Activated naive CD8-positive, alpha-beta T cell treated with anti-CD3 and anti-CD28 coated beads, Interleukin-2, amount 50 U/mL, for 16 hours (primary cell): ENCODE measurements around the gene PRSS21.

Experiments used
- DNase-seq: peaks from one replicate; pipeline ENCODE4 v3.0.0-alpha.2; 2020; ENCODE audit warnings: low read depth, low spot score

The PRSS21 gene

GRCh38 chr16:2825906-2826305 lies 8.9 kb downstream of the PRSS21 start:
- no peak for DNase-seq

- no peak for DNase-seq
Observed at GRCh38 chr16:2826591-2827373, 9.7 kb downstream of the PRSS21 start.

- DNase-seq, result no peak
Observed at GRCh38 chr16:2827374-2827791, 10.3 kb downstream of the PRSS21 start.

- no peak for DNase-seq
Observed at GRCh38 chr16:2827831-2828520, 10.9 kb downstream of the PRSS21 start.

DNA sequence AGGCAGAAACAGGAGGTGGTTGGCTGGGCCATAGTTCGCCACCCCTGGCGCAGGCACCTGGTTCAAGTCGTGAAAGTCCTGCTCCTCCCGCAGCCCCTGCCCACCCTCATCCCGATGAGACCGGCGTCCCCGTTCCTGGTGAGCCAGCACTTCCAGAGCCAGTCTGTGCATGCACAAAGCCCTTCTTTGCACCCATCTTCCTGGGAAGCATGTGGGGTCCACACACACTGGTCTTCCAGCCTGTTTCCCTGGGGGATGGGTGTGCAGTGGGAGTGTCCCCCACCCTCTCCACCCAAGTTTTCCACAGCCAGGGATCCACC lies 11.4 kb downstream of the PRSS21 start:
- no peak for DNase-seq

DNA sequence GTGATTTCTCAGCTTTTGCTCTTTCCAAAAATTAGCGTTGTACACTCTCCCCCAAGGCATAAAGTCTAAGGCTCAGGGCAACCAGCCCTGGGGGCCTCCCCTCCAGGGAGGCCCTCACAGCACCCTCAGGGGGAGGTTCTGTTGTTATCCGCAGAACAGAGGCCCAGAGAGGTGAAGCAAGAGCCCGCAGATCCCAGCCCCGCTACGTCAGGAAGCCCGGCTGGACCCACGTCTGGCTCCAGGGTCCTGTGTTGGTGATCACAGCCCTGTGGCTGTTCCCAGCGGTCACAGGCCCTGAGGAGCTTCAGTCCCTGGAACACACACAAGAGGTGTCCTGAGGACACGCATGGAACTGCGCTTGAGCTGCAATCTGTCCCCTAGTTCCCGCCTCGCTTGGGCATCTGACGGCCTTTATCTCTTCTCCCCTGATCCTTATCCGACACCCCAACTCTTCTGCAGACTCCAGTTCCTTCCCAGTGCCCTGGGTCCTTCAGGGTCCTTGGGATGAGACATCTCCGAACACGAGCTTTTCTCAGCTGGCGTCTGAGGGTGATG lies 11.9 kb downstream of the PRSS21 start:
- no peak for DNase-seq

DNA sequence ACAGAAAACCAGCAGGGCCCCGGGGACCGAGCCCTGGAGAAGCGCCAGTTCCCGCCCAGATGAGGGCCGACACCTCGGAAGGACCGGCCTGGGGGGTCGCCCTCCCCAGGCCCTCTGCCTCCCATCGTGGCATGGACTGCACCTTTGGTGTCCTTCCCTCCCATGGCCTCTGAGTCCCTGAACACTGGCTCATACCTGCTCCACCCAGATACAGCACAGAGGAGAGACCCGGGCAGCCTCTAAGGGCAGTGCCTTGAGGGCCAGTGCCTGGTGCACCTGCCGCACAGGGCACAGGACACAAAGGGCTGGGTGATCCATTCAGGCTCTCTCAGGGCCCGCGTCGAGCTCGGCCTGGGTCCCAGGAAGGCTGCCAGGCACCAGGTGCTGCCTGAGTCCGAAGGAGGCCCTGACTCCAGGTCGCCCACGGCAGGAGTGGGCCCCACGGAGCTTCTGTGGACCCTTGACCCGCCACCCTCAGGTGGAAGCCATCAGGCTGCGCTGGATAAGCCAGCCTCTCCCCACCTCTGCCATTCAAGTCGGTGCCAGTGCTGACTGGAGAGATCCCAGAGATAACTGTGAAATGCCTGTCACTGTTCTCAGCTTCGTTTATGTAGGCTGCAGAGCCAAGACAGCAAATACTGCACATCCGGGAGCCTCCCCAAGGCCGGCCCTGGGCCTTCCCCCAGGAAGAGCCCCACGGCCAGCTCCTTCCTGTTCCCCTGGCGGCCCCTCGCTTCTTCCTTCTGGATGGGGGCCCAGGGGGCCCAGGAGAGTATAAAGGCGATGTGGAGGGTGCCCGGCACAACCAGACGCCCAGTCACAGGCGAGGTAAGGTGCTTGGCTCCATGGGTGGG lies 12.7 kb downstream of the PRSS21 start, which contains the start of gene ZG16B:
TSS of gene ZG16B (plus strand) at position 803 of the 854 bp plus-strand sequence. CDS start 139 bp downstream, outside the sequence.
- no peak for DNase-seq

- DNase-seq, result no peak
Observed at GRCh38 chr16:2830355-2830695, 13.3 kb downstream of the PRSS21 start.

GRCh38 chr16:2831203-2831602 lies 14.2 kb downstream of the PRSS21 start:
- DNase-seq, result no peak

GRCh38 chr16:2833776-2834175 lies 16.7 kb downstream of the PRSS21 start:
- no peak for DNase-seq

DNA sequence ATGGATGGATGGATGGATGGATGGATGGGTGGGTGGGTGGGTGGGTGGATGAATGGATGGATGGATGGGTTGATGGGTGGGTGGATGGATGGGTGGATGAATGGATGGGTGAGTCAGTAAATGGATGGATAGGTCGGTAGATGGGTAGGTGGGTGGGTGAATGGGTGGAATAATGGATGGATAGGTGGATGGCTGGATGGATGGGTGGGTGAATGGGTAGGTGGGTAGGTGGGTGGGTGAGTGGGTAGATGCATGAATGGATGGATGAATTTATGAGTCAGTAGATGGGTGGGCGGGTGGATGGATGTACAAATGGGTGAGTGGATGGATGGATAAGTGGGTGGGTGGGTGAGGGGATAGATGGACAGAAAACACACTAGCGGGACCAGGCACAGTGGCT lies 17.9 kb downstream of the PRSS21 start:
- no peak for DNase-seq

DNA sequence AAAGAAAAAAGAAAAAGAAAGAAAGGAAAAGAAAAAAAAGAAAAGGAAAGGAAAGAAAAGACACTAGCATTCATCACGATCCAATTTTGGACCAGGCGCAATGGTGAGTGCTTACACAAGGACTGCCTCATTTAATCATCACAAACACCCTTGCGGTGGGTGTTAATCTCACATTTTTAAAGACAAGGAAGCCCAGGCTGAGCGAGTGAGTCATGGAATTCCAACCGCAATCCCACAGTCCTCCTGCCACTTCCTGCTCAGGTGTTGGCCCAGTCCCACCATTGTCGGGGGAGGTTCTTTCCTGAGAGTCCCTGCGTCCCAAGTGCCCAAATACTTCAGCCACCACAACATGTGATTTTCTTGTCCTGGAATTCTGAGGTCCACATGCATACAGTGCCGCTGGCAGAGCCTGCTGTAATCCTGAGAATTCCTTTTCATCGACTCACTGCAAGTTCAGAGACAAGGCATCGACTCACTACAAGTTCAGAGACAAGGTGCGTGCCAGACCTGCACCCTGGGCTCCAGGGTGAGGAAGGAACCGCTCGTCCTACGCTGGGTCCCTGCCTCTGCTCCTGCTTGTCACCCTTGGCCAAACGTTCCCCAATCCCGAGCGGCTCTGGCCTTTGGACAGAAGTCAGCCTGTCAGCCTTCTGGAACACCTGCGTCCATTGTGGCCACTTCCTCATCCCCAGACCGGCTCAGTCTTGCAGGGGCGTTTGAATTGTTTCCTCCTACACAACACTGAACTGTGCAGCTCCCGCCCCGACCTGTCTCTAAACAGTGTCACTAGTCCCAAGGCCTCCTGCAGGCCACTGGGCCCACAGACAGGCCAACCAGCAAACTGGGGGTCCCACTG lies 18.8 kb downstream of the PRSS21 start:
- DNase-seq, result no peak

DNA sequence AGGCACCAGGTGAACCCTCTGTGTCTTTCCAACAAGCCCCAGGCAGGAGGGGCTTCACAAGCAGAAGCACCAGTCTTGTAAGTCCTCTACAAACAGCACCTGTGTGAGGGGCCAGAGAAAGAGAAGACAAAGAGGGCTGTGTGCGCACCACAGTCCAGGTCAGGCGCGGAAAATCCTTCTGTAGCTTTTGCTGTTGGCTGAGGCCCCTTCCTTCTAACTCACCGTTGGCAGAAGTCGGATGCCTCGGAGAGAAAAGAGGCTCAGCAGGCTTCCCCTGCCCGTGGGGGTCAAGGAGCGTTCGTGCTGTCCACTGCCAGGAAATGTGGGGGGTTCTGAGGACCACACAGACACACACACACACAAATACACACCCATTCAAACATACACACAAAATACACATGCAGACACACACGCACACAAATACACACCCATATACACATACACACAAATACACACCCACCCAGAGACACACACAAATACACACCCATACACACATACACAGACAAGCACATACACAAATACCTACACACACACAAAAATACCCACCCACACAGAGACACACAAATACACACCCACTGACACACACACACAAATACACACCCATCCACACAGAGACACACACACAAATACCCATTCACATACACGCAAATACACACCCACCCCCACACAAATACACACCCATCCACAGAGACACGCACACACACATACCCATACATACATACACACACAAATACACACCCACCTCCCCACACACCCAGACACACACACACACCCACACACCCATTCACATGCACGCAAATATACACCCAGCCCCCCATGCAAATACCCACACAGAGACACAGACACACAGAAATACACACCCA lies 19.8 kb downstream of the PRSS21 start:
- DNase-seq, result no peak

DNA sequence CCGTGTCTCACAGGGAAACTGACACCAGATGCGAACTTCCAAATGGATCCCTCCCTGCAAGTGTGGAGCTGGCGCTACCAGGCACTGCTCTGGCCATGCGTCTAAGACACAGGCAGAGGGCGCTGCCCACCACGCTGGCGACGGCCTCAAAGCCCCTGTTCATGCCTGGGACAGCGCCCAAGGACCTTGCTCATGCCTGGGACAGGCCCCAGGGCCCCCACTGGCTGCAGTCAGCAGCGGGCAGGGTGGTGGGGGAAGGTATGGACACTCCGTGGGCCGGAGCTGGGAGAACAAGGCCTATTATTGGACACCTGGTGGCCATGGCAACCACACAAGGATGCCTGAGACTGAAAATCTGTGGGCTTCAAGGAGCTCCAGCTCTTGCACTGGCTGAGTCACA lies 21.9 kb downstream of the PRSS21 start:
- DNase-seq, result no peak

- DNase-seq, result no peak
Observed at GRCh38 chr16:2839650-2840450, 22.8 kb downstream of the PRSS21 start.

DNA sequence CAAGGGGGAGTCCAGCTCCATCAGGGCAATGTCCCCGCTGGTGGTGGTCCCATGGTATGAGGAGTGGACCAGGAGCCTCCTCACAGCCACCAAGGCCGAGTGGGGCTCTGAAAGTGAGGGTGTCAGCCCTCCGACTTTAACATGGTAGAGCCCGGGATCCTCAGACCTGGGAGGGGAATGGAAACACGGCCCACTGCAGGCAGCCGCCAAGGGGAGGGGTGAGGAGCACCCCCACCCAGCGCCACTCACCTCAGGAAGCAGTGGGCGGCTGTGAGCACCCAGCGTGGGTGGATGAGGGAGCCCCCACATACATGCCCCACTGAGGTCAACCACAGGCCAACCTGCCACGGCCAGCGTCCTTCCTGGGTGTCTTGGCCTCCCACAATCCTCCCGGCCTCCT lies 23.9 kb downstream of the PRSS21 start:
- DNase-seq, result no peak

GRCh38 chr16:2841606-2842339 lies 24.7 kb downstream of the PRSS21 start:
- DNase-seq, result no peak

DNA sequence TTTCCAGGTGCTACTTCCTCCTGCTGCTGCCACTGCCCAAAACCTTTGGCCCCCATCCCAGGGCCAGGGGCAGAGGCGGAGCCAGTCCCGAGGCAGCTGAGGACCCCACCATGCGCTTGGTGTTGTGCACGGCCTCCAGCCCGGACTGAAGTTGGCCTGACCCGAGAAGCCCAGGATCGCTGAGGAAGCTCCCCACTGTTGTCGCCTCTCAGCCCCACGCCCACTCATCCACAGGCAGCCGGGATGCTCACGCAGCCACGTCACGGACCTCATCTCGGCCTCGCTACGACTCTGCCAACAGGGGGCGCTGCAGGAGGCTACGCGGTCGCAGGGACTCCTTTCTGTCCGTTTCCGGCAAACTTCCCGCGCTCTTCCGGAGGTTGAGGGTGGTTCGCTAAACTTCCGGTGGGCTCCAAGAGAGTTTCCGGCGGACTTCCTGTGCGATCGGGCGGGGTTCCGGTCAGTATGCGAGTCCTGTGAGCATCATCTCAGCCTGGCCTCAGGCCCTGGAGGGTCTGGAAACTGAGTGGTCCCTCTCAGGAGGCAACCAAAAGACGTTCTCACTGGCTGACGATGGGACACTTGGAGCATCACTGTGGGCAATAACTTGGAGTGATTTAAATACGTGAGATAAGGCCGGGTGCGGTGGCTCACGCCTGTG lies 25.4 kb downstream of the PRSS21 start:
- peak; percentile 62 for DNase-seq
